ENCODE results near the gene FOXN1. TPM values are rescaled to one million over a fixed set of nuclear protein-coding genes. Genes with fewer than 3 reads are reported as not detected.

The FOXN1 gene
- total and polyA plus RNA-seq, 10 of the 15 experiments (the other 5 are each of a cell fraction or from before 2014, with no cell fraction given) = not detected

- no peaks in the 10 kb centered on the region for H3K36me3 ChIP-seq (ENCODE audit: control insufficient read depth in 2 of 2, insufficient read depth in 2 of 2, low read length in 1 of 2)
- DNase-seq (ENCODE audit: low read depth, low spot score) (no peak), ATAC-seq (no peak), FAIRE-seq (no peak)
- H3K27me3 ChIP-seq (replicated peaks in 1 of 2; ENCODE audit: control insufficient read depth in 2 of 2, insufficient read depth in 2 of 2, low read length in 1 of 2) = no peaks in the 10 kb centered on the region
- no peaks in the 10 kb centered on the region for H3K79me2 ChIP-seq (ENCODE audit: control insufficient read depth, insufficient read depth, low read length)
- RAD21 ChIA-PET (ENCODE audit: unreplicated experiment) = interaction anchor here (1.2 to 3.7 kb wide), 2 partner anchors 47 to 50 kb away, joined by 3 to 26 read pairs; no protein-coding TSS in a partner anchor
- H4K20me1 ChIP-seq (ENCODE audit: control insufficient read depth, insufficient read depth) = no peaks in the 10 kb centered on the region
- WGBS (ENCODE audit: insufficient coverage, insufficient replicate concordance, low lambda C conversion rate, missing lambda C conversion rate) = 59% methylated on average over 9 of the region's 9 CpGs
- intact Hi-C loops (cut with micrococcal nuclease; ENCODE audit: unreplicated experiment) (loop anchor here (5.0 kb wide), 1 partner anchor 124 kb away; no protein-coding TSS in a partner anchor), in situ Hi-C loops (cut with MboI) (no loop called here)
- no peak overlapping the region for H2AFZ ChIP-seq (ENCODE audit: control insufficient read depth, low read depth, low read length)
- SMC1A ChIA-PET (ENCODE audit: uncharacterized antibody, unreplicated experiment) = interaction anchor here (0.7 to 4.0 kb wide), 5 partner anchors 7 to 47 kb away, joined by 3 to 32 read pairs (median 4); no protein-coding TSS in a partner anchor
- CTCF ChIA-PET = interaction anchor here (0.9 to 16.1 kb wide), 7 partner anchors 8 to 119 kb away, joined by 3 to 316 read pairs (median 8); partner anchors contain the start of genes ALDOC and UNC119
- TF ChIP-seq SMC3 (IDR thresholded peaks at IDR 0.05; ENCODE audit: borderline replicate concordance, low read length) = no peak
- TF ChIP-seq SKIL (IDR thresholded peaks at IDR 0.05; ENCODE audit: low read depth, poor library complexity, severe bottlenecking) = no peak
- no peak for TF ChIP-seq PBX3 (IDR thresholded peaks at IDR 0.05; ENCODE audit: insufficient replicate concordance, low read depth, low read length)
- TF ChIP-seq MTA2 (IDR thresholded peaks at IDR 0.05; ENCODE audit: low read depth) = no peak
- POLR2A ChIA-PET = no interaction called here
- no peak overlapping the region for H3K4me2 ChIP-seq (ENCODE audit: control insufficient read depth, insufficient read depth)
- BruUV-seq (replicated peaks) = no TSS peak
- no peak overlapping the region for H3K4me3 ChIP-seq
- H3K9me3 ChIP-seq (replicated peaks; ENCODE audit: control insufficient read depth, insufficient read depth, low read length) = peaks cover 2% of the 10 kb centered on the region; the same call in 2 of the 3 replicates
- H3K4me1 ChIP-seq (ENCODE audit: control insufficient read depth, insufficient read depth, low read length) = 0 out of 2 replicates have a peak, but pooled peaks cover 6% of the 10 kb centered on the region
- no peak overlapping the region for H3K9ac ChIP-seq (ENCODE audit: control insufficient read depth, insufficient read depth, low read length)
- no peak overlapping the region for H3K27ac ChIP-seq (ENCODE audit: control insufficient read depth, insufficient read depth)
Observed at GRCh38 chr17:28493460-28493859, 12.7 kb upstream of the FOXN1 start.

All from GM12878 (cell line).